ENCODE results near the gene SLC35D2.

The SLC35D2 gene

GRCh38 chr9:96383165-96383942 lies at the start of gene SLC35D2:
SLC35D2 (minus strand) TSS chr9:96383711; CDS start chr9:96383634, 77 bp downstream.
- no peak for FAIRE-seq
- peak; percentile 39 for DNase-seq (ENCODE audit: low spot score)

GRCh38 chr9:96430377-96430776 lies 46.9 kb upstream of the SLC35D2 start:
- FAIRE-seq, result no peak
- DNase-seq (ENCODE audit: low spot score), result no peak

- no peak for FAIRE-seq
- no peak for DNase-seq (ENCODE audit: low spot score)
These were observed 46.2 kb upstream of the SLC35D2 start for GRCh38 chr9:96429732-96430131.

- DNase-seq (ENCODE audit: low spot score), result no peak
- FAIRE-seq, result no peak
These were observed 42.1 kb upstream of the SLC35D2 start for GRCh38 chr9:96425500-96426169.

GRCh38 chr9:96423985-96424336 lies 40.5 kb upstream of the SLC35D2 start:
- no peak for DNase-seq (ENCODE audit: low spot score)
- no peak for FAIRE-seq

- FAIRE-seq (no peak), DNase-seq (ENCODE audit: low spot score) (no peak)
These were observed 39.9 kb upstream of the SLC35D2 start for GRCh38 chr9:96423322-96423984.

- DNase-seq (ENCODE audit: low spot score) (peak; percentile 100), FAIRE-seq (peak; percentile 99)
These were observed 37.1 kb upstream of the SLC35D2 start for GRCh38 chr9:96420468-96421219.

GRCh38 chr9:96419691-96419969 lies 36.1 kb upstream of the SLC35D2 start:
- no peak for DNase-seq (ENCODE audit: low spot score)

GRCh38 chr9:96418920-96419690 lies 35.6 kb upstream of the SLC35D2 start:
- FAIRE-seq, result peak; percentile 52
- peak; percentile 89 for DNase-seq (ENCODE audit: low spot score)

More at GRCh38 chr9:96419691-96419969, 36.1 kb upstream of the SLC35D2 start:
- no peak for FAIRE-seq

- peak; percentile 27 for FAIRE-seq
- DNase-seq (ENCODE audit: low spot score), result peak; percentile 96
These were observed 34.8 kb upstream of the SLC35D2 start, which contains the start of gene ZNF367 for GRCh38 chr9:96418083-96418919. ZNF367 (minus strand) TSS chr9:96418370; CDS start chr9:96418032, 338 bp downstream.

- DNase-seq (ENCODE audit: low spot score) (no peak), FAIRE-seq (no peak)
These were observed 34.2 kb upstream of the SLC35D2 start for GRCh38 chr9:96417661-96418082.

- DNase-seq (ENCODE audit: low spot score), result peak; percentile 71
- FAIRE-seq, result no peak
These were observed 33.6 kb upstream of the SLC35D2 start for GRCh38 chr9:96417051-96417586.

- no peak for FAIRE-seq
- DNase-seq (ENCODE audit: low spot score), result no peak
These were observed 30.1 kb upstream of the SLC35D2 start for GRCh38 chr9:96413302-96414221.

- FAIRE-seq (no peak), DNase-seq (ENCODE audit: low spot score) (no peak)
These were observed 28.8 kb upstream of the SLC35D2 start for GRCh38 chr9:96412174-96412913.

GRCh38 chr9:96411129-96411838 lies 27.8 kb upstream of the SLC35D2 start:
- DNase-seq (ENCODE audit: low spot score) (no peak), FAIRE-seq (no peak)

GRCh38 chr9:96408409-96409280 lies 25.1 kb upstream of the SLC35D2 start:
- DNase-seq (ENCODE audit: low spot score), result no peak
- FAIRE-seq, result no peak

Data from RCC 7860 (cell line).